Jurkat, Clone E6-1 (cell line): ENCODE data around the gene FAM219A.
A peak's percentile ranks its signal among the peaks of the same experiment; 100 is the strongest.

Source experiments
- DNase-seq: peaks from one replicate; pipeline ENCODE4 v3.0.0-alpha.2; 2011; ENCODE audit warnings: low read depth, low spot score
- H3K4me3 ChIP-seq: 2 replicates; pipeline ENCODE4 v1.5.1; 2011; ENCODE audit warnings: mild to moderate bottlenecking, low read length, control low read depth, moderate library complexity

Gene FAM219A

GRCh38 chr9:34382879-34383278 lies 75.5 kb downstream of the FAM219A start:
- DNase-seq: no peak
- H3K4me3 ChIP-seq: no peak overlapping the region

GRCh38 chr9:34382054-34382453 lies 76.3 kb downstream of the FAM219A start:
- no peak for DNase-seq
- H3K4me3 ChIP-seq: no peak overlapping the region

- H3K4me3 ChIP-seq: no peak overlapping the region
- DNase-seq: no peak
Measured at GRCh38 chr9:34381323-34381722, 77.0 kb downstream of the FAM219A start.

GRCh38 chr9:34380511-34381315 lies 77.7 kb downstream of the FAM219A start:
- peak; percentile 34 for DNase-seq
- no peak overlapping the region; the same call in 1 of the 2 replicates for H3K4me3 ChIP-seq

- no peak for DNase-seq
- H3K4me3 ChIP-seq: no peak overlapping the region; the same call in 1 of the 2 replicates
Measured at GRCh38 chr9:34380034-34380510, 78.3 kb downstream of the FAM219A start.

GRCh38 chr9:34379334-34380033 lies 78.9 kb downstream of the FAM219A start:
- peak overlapping the region; percentile 45 for H3K4me3 ChIP-seq
- peak; percentile 84 for DNase-seq

- DNase-seq: no peak
- no peak overlapping the region for H3K4me3 ChIP-seq
Measured at GRCh38 chr9:34378376-34379060, 79.9 kb downstream of the FAM219A start.

GRCh38 chr9:34377404-34377746 lies 81.0 kb downstream of the FAM219A start:
- peak overlapping the region; percentile 72 for H3K4me3 ChIP-seq
- no peak for DNase-seq

GRCh38 chr9:34376596-34377403 lies 81.6 kb downstream of the FAM219A start, which contains the start of gene MYORG:
TSS of gene MYORG (minus strand) at chr9:34376898. CDS start at chr9:34372943, 3,955 bp downstream.
- peak; percentile 96 for DNase-seq
- peak within 1 kb of the TSS; percentile 72 for H3K4me3 ChIP-seq

GRCh38 chr9:34375901-34376595 lies 82.3 kb downstream of the FAM219A start:
- peak; percentile 34 for DNase-seq
- peak overlapping the region; percentile 72 for H3K4me3 ChIP-seq

GRCh38 chr9:34374905-34375552 lies 83.3 kb downstream of the FAM219A start:
- no peak for DNase-seq
- no peak overlapping the region for H3K4me3 ChIP-seq

GRCh38 chr9:34374339-34374738 lies 84.0 kb downstream of the FAM219A start:
- DNase-seq: no peak
- no peak overlapping the region for H3K4me3 ChIP-seq

GRCh38 chr9:34373749-34374148 lies 84.6 kb downstream of the FAM219A start:
- DNase-seq: no peak
- H3K4me3 ChIP-seq: no peak overlapping the region

- DNase-seq: no peak
Measured at GRCh38 chr9:34372467-34373011, 85.8 kb downstream of the FAM219A start.

GRCh38 chr9:34371886-34372466 lies 86.4 kb downstream of the FAM219A start:
- no peak overlapping the region for H3K4me3 ChIP-seq
- DNase-seq: no peak

More at GRCh38 chr9:34372467-34373011, 85.8 kb downstream of the FAM219A start:
- H3K4me3 ChIP-seq: no peak overlapping the region

GRCh38 chr9:34370970-34371880 lies 87.1 kb downstream of the FAM219A start:
- no peak for DNase-seq
- no peak overlapping the region for H3K4me3 ChIP-seq
